Activated CD4-positive, alpha-beta memory T cell treated with anti-CD3 and anti-CD28 coated beads for 36 hours (primary cell): ENCODE results near the gene MKRN1. TPM values are rescaled to one million over a fixed set of nuclear protein-coding genes. Genes with fewer than 3 reads are reported as not detected.

Experiments used
- CTCF ChIA-PET: fragments of 350-600 bp; sonication (Branson Sonifier 250); formaldehyde crosslinking; loops from one replicate; lab custom pipeline; 2021; ENCODE audit warnings: antibody characterized with exemption, inconsistent platforms; lab: Charles Lee
- POLR2A ChIA-PET: fragments of 350-600 bp; sonication (Branson Sonifier 250); formaldehyde crosslinking; loops from one replicate; lab custom pipeline; 2021; ENCODE audit warnings: antibody characterized with exemption; lab: Charles Lee
- DNase-seq: peaks from one replicate; pipeline ENCODE4 v3.0.0-alpha.2; 2020
- H3K27ac Mint-ChIP-seq: one replicate; pipeline ENCODE4 v1.8.0; 2021; ENCODE audit warnings: mixed read lengths
- H3K27me3 Mint-ChIP-seq: one replicate; pipeline ENCODE4 v1.8.0; 2021; ENCODE audit warnings: mixed read lengths
- H3K36me3 Mint-ChIP-seq: one replicate; pipeline ENCODE4 v1.8.0; 2021; ENCODE audit warnings: mixed read lengths
- H3K4me1 Mint-ChIP-seq: one replicate; pipeline ENCODE4 v1.8.0; 2021; ENCODE audit warnings: low read depth, mixed read lengths
- H3K4me3 Mint-ChIP-seq: one replicate; pipeline ENCODE4 v1.8.0; 2021; ENCODE audit warnings: mild to moderate bottlenecking, mixed read lengths
- H3K9me3 Mint-ChIP-seq: one replicate; pipeline ENCODE4 v1.8.0; 2021; ENCODE audit warnings: mixed read lengths
- intact Hi-C: fragments of 100-400 bp; cut with micrococcal nuclease; formaldehyde crosslinking; loops from one replicate; pipeline ENCODE4 v1.15.1; 2023
- total RNA-seq, 2 experiments: library from RNA; stranded (reverse); gene quantifications; one replicate each; pipeline ENCODE4 v1.2.3, GENCODE V29; 2021

Gene MKRN1
- total RNA-seq, 2 experiments from 2014 or later: 104 to 106 TPM

DNA sequence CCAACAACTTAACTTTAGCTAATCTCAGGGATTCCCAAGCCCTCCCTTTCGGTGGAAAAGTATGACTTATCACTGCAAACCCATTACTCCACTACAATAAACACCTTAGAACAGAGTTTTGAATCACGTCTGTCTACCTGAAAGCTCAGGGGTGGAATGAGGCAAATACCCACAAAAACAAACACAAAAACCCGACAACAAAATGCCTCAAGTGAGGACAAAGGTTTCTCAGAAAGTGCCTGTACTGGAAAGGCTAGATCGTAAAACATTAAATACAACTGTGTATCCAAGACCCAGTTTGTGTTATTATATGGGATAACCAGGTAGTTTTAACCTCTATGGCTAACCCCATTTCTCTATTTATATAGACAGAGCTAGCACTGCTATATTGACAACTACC, 26.0 kb downstream of the MKRN1 start:
- intact Hi-C loops: loop anchor here (5.0 kb wide), 1 partner anchor 51 kb away; the partner anchor contains the start of gene RAB19
- peak overlapping the region; percentile 87 for H3K27ac Mint-ChIP-seq
- H3K36me3 Mint-ChIP-seq: peaks cover 46% of the 10 kb centered on the region
- no peaks in the 10 kb centered on the region for H3K9me3 Mint-ChIP-seq
- no peaks in the 10 kb centered on the region for H3K27me3 Mint-ChIP-seq
- DNase-seq: no peak
- ChIA-PET POLR2A (no interaction called here), CTCF (interaction anchor here (2.0 kb wide), 1 partner anchor 9 kb away, joined by 10 read pairs; no protein-coding TSS in a partner anchor)
- H3K4me1 Mint-ChIP-seq: peaks cover 56% of the 10 kb centered on the region
- no peak overlapping the region for H3K4me3 Mint-ChIP-seq

DNA sequence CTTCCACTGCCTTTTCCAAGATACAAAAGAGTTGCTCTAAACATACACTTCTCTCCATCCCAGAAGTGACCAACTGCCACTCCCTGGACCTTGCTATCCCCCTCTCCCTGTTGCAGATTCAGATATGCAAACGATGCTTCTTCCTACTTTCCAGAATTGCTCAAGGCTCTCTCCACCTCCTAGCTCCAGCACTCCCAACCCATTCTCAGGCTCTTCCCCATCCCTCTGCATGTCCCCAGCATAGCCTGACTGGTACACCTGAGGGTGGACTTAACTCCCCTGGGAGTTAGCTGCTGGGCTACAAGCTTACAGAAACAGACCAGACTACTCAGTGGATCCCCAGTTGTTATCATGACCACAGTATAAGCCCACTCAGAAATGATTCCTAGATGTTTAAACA, 27.6 kb downstream of the MKRN1 start:
- H3K27ac Mint-ChIP-seq: no peak overlapping the region
- H3K9me3 Mint-ChIP-seq: no peaks in the 10 kb centered on the region
- POLR2A ChIA-PET: interaction anchor here (1.3 kb wide), 1 partner anchor 12 kb away, joined by 4 read pairs; no protein-coding TSS in a partner anchor
- DNase-seq: no peak
- H3K36me3 Mint-ChIP-seq: peaks cover 37% of the 10 kb centered on the region
- no peak overlapping the region for H3K4me3 Mint-ChIP-seq
- CTCF ChIA-PET: no interaction called here
- peaks cover 57% of the 10 kb centered on the region for H3K4me1 Mint-ChIP-seq
- intact Hi-C loops: loop anchor here (5.0 kb wide), 1 partner anchor 49 kb away; the partner anchor contains the start of gene RAB19
- no peaks in the 10 kb centered on the region for H3K27me3 Mint-ChIP-seq

DNA sequence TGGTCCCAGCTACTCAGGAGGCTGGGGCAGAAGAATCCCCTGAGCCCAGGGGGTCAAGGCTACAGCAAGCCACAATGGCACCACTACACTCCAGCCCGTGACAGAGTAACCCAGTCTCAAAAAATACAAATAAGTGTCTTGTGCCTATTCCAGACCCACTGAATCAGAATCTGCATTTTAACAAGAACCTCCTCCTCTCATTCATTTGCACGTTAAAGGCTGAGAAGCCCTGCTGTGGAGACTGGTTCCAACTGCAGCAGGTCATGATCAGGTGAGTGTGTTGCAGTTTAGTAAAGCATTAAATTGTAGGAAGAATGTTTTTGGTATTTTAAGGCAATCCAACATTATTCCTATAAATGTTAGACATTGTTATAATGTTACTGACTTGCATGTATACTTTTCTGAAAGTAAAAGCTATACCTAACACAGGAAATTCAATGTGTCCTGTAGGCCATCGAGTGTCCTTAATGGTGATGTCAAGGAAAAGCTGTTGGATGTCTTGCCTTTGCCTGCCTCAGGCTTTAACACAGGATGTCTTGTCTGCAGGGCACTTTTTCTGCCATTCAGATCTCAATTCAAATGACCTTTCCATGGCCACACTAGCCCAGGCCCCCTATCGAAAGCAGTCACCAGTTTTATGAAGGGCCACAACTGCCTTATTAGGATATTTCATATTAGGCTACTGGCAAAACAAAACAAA, 30.4 kb downstream of the MKRN1 start:
- ChIA-PET CTCF (interaction anchor here (1.6 kb wide), 1 partner anchor 122 kb away, joined by 3 read pairs; no protein-coding TSS in a partner anchor), POLR2A (interaction anchor here (0.8 to 1.1 kb wide), 2 partner anchors 21 to 23 kb away, joined by 3 read pairs; no protein-coding TSS in a partner anchor)
- DNase-seq: no peak
- Mint-ChIP-seq H3K4me3 (no peak overlapping the region), H3K36me3 (peaks cover 11% of the 10 kb centered on the region), H3K9me3 (no peaks in the 10 kb centered on the region), H3K4me1 (peaks cover 42% of the 10 kb centered on the region), H3K27ac (no peak overlapping the region), H3K27me3 (no peaks in the 10 kb centered on the region)
- intact Hi-C loops: no loop called here

DNA sequence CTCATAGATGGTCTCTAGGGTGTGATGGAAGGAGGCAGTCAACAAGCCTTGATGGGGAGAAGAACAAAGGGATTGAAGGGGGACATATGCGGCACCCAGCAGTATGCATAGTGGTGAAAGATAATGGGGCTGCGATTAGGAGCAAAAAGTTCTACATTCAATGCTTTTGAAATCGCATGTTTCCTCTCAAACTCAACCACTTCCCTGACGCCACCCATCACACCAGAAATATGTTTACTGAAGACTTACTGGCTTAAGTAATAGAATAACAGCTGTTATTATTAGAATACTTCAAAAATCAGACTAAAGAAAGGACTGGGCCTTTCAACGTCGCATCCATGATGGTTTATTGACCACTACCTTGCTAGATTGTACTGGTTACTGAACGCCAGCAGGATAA, 31.5 kb downstream of the MKRN1 start:
- Mint-ChIP-seq H3K27ac (no peak overlapping the region), H3K4me1 (peaks cover 35% of the 10 kb centered on the region), H3K9me3 (no peaks in the 10 kb centered on the region), H3K27me3 (no peaks in the 10 kb centered on the region), H3K4me3 (no peak overlapping the region), H3K36me3 (peaks cover 3% of the 10 kb centered on the region)
- no peak for DNase-seq
- POLR2A ChIA-PET: no interaction called here
- intact Hi-C loops: no loop called here
- CTCF ChIA-PET: interaction anchor here (1.3 kb wide), 1 partner anchor 8 kb away, joined by 4 read pairs; no protein-coding TSS in a partner anchor

DNA sequence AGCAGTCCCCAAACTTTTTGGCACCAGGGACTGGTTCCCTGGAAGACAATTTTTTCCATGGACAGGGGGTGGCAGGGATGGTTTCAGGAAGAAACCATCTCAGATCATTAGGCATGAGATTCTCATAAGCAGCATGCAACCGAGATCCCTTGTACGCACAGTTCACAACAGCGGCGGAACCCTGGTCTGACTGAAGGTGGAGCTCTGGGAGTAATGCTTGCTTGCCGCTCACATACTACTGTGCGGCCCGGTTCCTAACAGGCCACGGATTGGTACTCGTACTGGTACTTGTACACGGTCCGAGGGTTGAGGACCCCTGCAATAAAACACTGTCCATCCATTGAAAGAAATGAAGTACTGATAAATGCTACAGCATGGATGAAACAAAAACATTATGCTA, 32.8 kb downstream of the MKRN1 start:
- CTCF ChIA-PET: interaction anchor here (1.1 to 1.3 kb wide), 2 partner anchors 9 to 86 kb away, joined by 3 to 4 read pairs; no protein-coding TSS in a partner anchor

DNA sequence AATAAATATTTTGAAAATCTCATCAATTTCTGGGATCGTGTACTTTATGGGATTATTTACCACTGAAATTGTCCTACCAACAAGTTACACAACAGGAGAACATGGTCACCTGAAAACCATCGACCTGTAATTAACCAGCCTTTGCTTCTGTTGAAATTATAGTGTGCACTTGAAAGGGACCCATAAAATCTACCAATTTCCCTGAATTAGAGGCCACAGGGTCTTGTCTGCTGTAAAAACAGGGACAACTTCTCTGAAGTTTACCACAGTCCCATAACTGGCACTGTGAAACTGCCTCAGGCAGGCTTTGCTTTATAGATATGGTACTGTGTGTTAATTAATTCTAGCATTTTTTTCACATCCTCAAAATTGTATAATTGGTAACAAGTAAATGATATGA, 37.8 kb downstream of the MKRN1 start:
- Mint-ChIP-seq H3K27ac (no peak overlapping the region), H3K36me3 (no peaks in the 10 kb centered on the region), H3K4me3 (no peak overlapping the region), H3K4me1 (peaks cover 13% of the 10 kb centered on the region), H3K27me3 (no peaks in the 10 kb centered on the region), H3K9me3 (no peaks in the 10 kb centered on the region)
- ChIA-PET CTCF (interaction anchor here (0.9 to 1.1 kb wide), 2 partner anchors 19 to 51 kb away, joined by 3 read pairs; no protein-coding TSS in a partner anchor), POLR2A (no interaction called here)
- intact Hi-C loops: no loop called here
- DNase-seq: no peak

More for the DNA sequence above, 32.8 kb downstream of the MKRN1 start:
- no peak for DNase-seq
- H3K4me3 Mint-ChIP-seq: no peak overlapping the region
- intact Hi-C loops: no loop called here
- peaks cover 30% of the 10 kb centered on the region for H3K4me1 Mint-ChIP-seq
- no peaks in the 10 kb centered on the region for H3K27me3 Mint-ChIP-seq
- no peak overlapping the region for H3K27ac Mint-ChIP-seq
- H3K36me3 Mint-ChIP-seq: no peaks in the 10 kb centered on the region
- POLR2A ChIA-PET: no interaction called here
- no peaks in the 10 kb centered on the region for H3K9me3 Mint-ChIP-seq

DNA sequence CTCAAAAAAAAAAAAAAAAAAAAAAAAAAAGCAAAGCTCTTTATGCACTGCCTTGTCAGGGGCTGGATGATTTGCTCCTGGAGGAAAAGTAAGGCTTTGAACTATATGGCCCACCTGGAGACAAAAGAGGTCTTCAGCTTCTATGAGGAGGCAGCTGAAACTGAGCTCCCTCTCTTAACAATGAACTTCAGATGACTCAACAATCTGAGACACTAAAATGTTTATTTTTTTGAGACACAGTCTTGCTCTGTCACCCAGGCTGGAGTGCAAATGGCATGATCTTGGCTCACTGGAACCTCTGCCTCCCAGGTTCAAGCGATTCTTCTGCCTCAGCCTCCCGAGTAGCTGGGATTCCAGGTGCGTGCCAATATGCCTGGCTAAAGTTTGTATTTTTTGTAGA, 38.7 kb downstream of the MKRN1 start:
- peak overlapping the region; percentile 62 for H3K27ac Mint-ChIP-seq
- no peaks in the 10 kb centered on the region for H3K9me3 Mint-ChIP-seq
- intact Hi-C loops: no loop called here
- no peaks in the 10 kb centered on the region for H3K36me3 Mint-ChIP-seq
- ChIA-PET POLR2A (interaction anchor here (2.6 kb wide), 1 partner anchor 64 kb away, joined by 12 read pairs; no protein-coding TSS in a partner anchor), CTCF (interaction anchor here (1.1 kb wide), 1 partner anchor 52 kb away, joined by 3 read pairs; no protein-coding TSS in a partner anchor)
- no peak for DNase-seq
- peaks cover 13% of the 10 kb centered on the region for H3K4me1 Mint-ChIP-seq
- no peak overlapping the region for H3K4me3 Mint-ChIP-seq
- no peaks in the 10 kb centered on the region for H3K27me3 Mint-ChIP-seq

DNA sequence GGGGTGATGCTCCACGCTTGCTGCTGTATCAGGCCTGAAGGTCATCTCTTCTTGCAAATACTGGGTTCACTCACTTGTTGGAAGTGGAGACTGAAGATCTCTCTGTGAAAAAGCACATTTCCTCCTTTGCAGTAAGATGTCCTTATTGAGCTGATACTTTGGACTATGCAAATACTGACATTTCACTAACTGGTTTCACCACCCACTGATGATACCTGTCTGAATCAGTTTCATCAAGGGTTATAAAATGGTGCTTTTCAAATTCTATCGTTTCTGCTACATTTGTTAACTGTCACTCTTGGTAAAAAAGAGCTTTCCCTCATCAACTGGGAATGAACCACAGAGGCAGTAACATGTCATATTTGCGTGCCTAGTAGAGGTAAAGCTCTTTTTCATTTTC, 39.9 kb downstream of the MKRN1 start:
- Mint-ChIP-seq H3K4me1 (peaks cover 13% of the 10 kb centered on the region), H3K4me3 (no peak overlapping the region), H3K9me3 (no peaks in the 10 kb centered on the region), H3K27ac (peak overlapping the region; percentile 88), H3K27me3 (no peaks in the 10 kb centered on the region), H3K36me3 (no peaks in the 10 kb centered on the region)
- intact Hi-C loops: loop anchor here (2.0 kb wide), 1 partner anchor 35 kb away; the partner anchor contains the start of gene RAB19
- ChIA-PET CTCF (interaction anchor here (1.3 to 1.5 kb wide), 4 partner anchors 16 to 79 kb away, joined by 3 to 6 read pairs (median 4); no protein-coding TSS in a partner anchor), POLR2A (interaction anchor here (0.7 to 2.6 kb wide), 4 partner anchors 12 to 63 kb away, joined by 3 to 12 read pairs (median 4); no protein-coding TSS in a partner anchor)
- no peak for DNase-seq

DNA sequence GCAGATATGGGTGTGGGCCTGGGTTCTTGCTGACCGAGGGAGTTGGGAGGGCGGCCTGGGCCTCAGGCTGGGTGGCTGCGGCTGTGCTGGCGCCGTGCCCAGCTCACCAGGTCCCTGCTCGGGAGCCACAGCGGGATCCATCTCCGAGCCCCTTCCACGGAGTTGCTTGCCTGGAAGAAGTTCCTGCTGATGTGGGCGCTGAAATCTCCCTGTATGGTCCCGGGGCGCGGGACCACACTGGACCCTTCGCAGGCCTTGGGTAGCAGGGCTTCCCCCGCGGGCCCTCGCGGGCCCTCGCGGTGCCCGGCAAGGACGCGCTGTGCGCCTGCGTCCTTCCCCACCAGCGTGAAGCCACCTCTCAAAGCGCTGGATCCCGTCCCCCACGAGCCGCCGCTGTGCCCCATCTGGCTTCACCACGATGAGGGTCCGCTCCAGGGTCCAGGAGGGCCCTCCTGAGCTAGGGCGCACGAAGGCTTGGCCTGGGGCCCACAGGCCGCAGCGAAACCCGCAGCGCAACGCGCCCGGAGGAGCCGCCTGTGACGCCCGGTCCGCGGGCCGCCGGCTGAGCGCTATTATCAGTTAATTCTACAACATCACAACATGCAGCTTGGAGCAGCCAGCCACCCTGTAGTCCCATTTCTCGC, 43.9 kb downstream of the MKRN1 start:
- no peaks in the 10 kb centered on the region for H3K27me3 Mint-ChIP-seq
- ChIA-PET POLR2A (no interaction called here), CTCF (interaction anchor here (1.2 kb wide), 2 partner anchors 9 to 10 kb away, joined by 3 to 7 read pairs; no protein-coding TSS in a partner anchor)
- H3K4me1 Mint-ChIP-seq: peaks cover 8% of the 10 kb centered on the region
- no peak for DNase-seq
- H3K27ac Mint-ChIP-seq: no peak overlapping the region
- no peak overlapping the region for H3K4me3 Mint-ChIP-seq
- no peaks in the 10 kb centered on the region for H3K9me3 Mint-ChIP-seq
- intact Hi-C loops: no loop called here
- H3K36me3 Mint-ChIP-seq: no peaks in the 10 kb centered on the region

DNA sequence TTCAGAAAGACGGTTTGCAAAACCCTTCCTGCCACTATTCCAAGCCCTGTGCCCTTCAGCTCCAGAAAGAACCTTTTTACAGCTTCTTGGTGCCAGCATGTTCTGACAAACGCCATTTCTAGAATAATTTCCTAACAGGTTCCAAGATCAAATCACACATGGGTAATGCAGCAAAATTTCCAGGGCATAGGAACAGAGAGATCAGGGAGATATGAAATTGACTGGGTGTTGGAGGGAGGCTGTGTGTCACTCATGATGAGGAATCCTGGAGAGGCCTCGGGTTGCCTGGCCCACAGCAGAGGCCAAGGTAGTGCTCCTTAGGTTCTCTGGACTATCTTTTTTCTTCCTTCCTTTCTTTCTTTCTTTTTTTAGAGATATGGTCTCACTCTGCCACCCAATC, 45.9 kb downstream of the MKRN1 start:
- Mint-ChIP-seq H3K27me3 (no peaks in the 10 kb centered on the region), H3K4me3 (no peak overlapping the region), H3K9me3 (no peaks in the 10 kb centered on the region), H3K27ac (no peak overlapping the region), H3K4me1 (no peaks in the 10 kb centered on the region), H3K36me3 (no peaks in the 10 kb centered on the region)
- CTCF ChIA-PET: no interaction called here
- intact Hi-C loops: no loop called here
- POLR2A ChIA-PET: no interaction called here
- DNase-seq: no peak

DNA sequence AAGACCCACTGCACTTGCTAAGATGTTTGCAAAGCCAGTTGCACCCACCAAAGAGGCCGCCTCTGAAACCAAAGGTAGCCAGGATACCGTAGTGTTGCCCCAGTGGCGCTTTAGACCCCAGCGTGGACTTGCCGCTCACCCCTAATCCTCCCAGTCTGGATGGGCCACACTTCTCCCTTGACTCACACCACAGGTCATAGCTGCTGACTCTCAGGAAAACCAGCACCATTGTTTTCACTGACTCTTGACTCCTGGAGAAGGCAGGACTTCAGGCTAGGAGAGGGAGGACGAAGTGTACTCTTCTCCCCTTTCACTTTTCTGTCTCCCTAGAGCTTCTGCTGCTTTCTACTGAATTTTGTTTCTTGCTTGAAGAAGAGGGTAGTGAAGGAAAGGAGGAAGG, 53.2 kb downstream of the MKRN1 start:
- no peak for DNase-seq
- H3K27me3 Mint-ChIP-seq: no peaks in the 10 kb centered on the region
- intact Hi-C loops: no loop called here
- peaks cover 8% of the 10 kb centered on the region for H3K36me3 Mint-ChIP-seq
- CTCF ChIA-PET: interaction anchor here (1.0 kb wide), 1 partner anchor 18 kb away, joined by 4 read pairs; no protein-coding TSS in a partner anchor
- no peaks in the 10 kb centered on the region for H3K9me3 Mint-ChIP-seq
- no peak overlapping the region for H3K4me3 Mint-ChIP-seq
- POLR2A ChIA-PET: interaction anchor here (0.6 kb wide), 1 partner anchor 23 kb away, joined by 3 read pairs; no protein-coding TSS in a partner anchor
- H3K4me1 Mint-ChIP-seq: no peaks in the 10 kb centered on the region
- no peak overlapping the region for H3K27ac Mint-ChIP-seq
